BJ (cell line): Measurements from ENCODE around the gene SLC25A45. TPM values are rescaled to one million over a fixed set of nuclear protein-coding genes. Genes with fewer than 3 reads are reported as not detected.
A peak's percentile ranks its signal among the peaks of the same experiment; 100 is the strongest.

ENCODE experiments used
- CTCF ChIA-PET: fragments of 350-600 bp; formaldehyde crosslinking; extraction: SDS; loops from one replicate; lab custom pipeline; 2021; ENCODE audit warnings: antibody characterized with exemption, inconsistent platforms; lab: Yijun Ruan, JAX
- POLR2A ChIA-PET: fragments of 300-600 bp; sonication (Branson Sonifier 250); formaldehyde crosslinking; extraction: SDS; loops from one replicate; lab custom pipeline; 2021; ENCODE audit warnings: antibody characterized with exemption; lab: Charles Lee
- DNase-seq: peaks from one replicate; pipeline ENCODE4 v3.0.0-alpha.2; 2011; ENCODE audit warnings: low read depth
- H3K27me3 ChIP-seq: 2 replicates; pipeline ENCODE4 v1.6.0; 2011; ENCODE audit warnings: low read length; ENCODE audit not compliant: control insufficient read depth, insufficient read depth
- H3K36me3 ChIP-seq: 2 replicates; pipeline ENCODE4 v1.5.1; 2011; ENCODE audit warnings: low read length; ENCODE audit not compliant: control insufficient read depth, insufficient read depth
- H3K4me3 ChIP-seq: 2 replicates; pipeline ENCODE4 v1.5.1; 2011; ENCODE audit warnings: low read depth, mild to moderate bottlenecking, control low read depth, low read length
- polyA plus RNA-seq: library from polyadenylated mRNA; depleted of rRNA; stranded (reverse); fragments of >200 nt; gene quantifications from 2 replicates; pipeline ENCODE4 v1.2.3, GENCODE V29; 2011
- TF ChIP-seq, protein P1 (sequence below): IDR thresholded peaks from 2 replicates; pipeline ENCODE4 v1.5.1; 2011; ENCODE audit warnings: low read depth, mild to moderate bottlenecking, control low read depth, inconsistent platforms, low read length, moderate library complexity; ENCODE audit not compliant: insufficient read depth

The SLC25A45 gene
- polyA plus RNA-seq, 1 experiment: 2.1 TPM

GRCh38 chr11:65389294-65389980, 7.0 kb upstream of the SLC25A45 start:
- no peak for DNase-seq
- CTCF ChIA-PET: interaction anchor here (1.3 to 3.4 kb wide), 5 partner anchors 17 to 27 kb away, joined by 4 to 29 read pairs (median 4); no protein-coding TSS in a partner anchor
- POLR2A ChIA-PET: no interaction called here
- TF ChIP-seq, protein P1, sequence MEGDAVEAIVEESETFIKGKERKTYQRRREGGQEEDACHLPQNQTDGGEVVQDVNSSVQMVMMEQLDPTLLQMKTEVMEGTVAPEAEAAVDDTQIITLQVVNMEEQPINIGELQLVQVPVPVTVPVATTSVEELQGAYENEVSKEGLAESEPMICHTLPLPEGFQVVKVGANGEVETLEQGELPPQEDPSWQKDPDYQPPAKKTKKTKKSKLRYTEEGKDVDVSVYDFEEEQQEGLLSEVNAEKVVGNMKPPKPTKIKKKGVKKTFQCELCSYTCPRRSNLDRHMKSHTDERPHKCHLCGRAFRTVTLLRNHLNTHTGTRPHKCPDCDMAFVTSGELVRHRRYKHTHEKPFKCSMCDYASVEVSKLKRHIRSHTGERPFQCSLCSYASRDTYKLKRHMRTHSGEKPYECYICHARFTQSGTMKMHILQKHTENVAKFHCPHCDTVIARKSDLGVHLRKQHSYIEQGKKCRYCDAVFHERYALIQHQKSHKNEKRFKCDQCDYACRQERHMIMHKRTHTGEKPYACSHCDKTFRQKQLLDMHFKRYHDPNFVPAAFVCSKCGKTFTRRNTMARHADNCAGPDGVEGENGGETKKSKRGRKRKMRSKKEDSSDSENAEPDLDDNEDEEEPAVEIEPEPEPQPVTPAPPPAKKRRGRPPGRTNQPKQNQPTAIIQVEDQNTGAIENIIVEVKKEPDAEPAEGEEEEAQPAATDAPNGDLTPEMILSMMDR: no peak
- H3K36me3 ChIP-seq: peaks cover 24% of the 10 kb centered on the region
- no peaks in the 10 kb centered on the region for H3K27me3 ChIP-seq
- no peak overlapping the region for H3K4me3 ChIP-seq

- H3K27me3 ChIP-seq: no peaks in the 10 kb centered on the region
- DNase-seq: no peak
- ChIA-PET CTCF (interaction anchor here (0.6 to 3.4 kb wide), 5 partner anchors 12 to 278 kb away, joined by 3 to 29 read pairs (median 3); no protein-coding TSS in a partner anchor), POLR2A (no interaction called here)
- TF ChIP-seq, protein P1: no peak
- H3K36me3 ChIP-seq: peaks cover 20% of the 10 kb centered on the region
- no peak overlapping the region for H3K4me3 ChIP-seq
Measured at GRCh38 chr11:65388731-65389130, 6.3 kb upstream of the SLC25A45 start.

- CTCF ChIA-PET: interaction anchor here (1.0 to 3.4 kb wide), 6 partner anchors 8 to 319 kb away, joined by 3 to 29 read pairs (median 3); no protein-coding TSS in a partner anchor
- no peak for DNase-seq
- no peaks in the 10 kb centered on the region for H3K27me3 ChIP-seq
- H3K4me3 ChIP-seq: peak within 1 kb of the TSS; percentile 92
- POLR2A ChIA-PET: no interaction called here
- TF ChIP-seq, protein P1: no peak
- peaks cover 5% of the 10 kb centered on the region; the same call in 1 of the 2 replicates for H3K36me3 ChIP-seq
Measured at GRCh38 chr11:65386307-65387140, 4.1 kb upstream of the SLC25A45 start, which contains the start of gene FRMD8. Gene FRMD8 (plus strand): TSS chr11:65386637. CDS start chr11:65387037, 400 bp downstream.

GRCh38 chr11:65384301-65384889, 1.9 kb upstream of the SLC25A45 start:
- POLR2A ChIA-PET: interaction anchor here (1.1 kb wide), 1 partner anchor 35 kb away, joined by 6 read pairs; no protein-coding TSS in a partner anchor
- Histone ChIP-seq H3K36me3 (peaks cover 2% of the 10 kb centered on the region; the same call in 1 of the 2 replicates), H3K4me3 (no peak overlapping the region), H3K27me3 (no peaks in the 10 kb centered on the region)
- CTCF ChIA-PET: interaction anchor here (1.2 to 1.6 kb wide), 2 partner anchors 33 to 125 kb away, joined by 4 to 5 read pairs; no protein-coding TSS in a partner anchor
- no peak for DNase-seq
- TF ChIP-seq, protein P1: no peak
